ENCODE measurements around the gene MINDY4. TPM values are rescaled to one million over a fixed set of nuclear protein-coding genes. Genes with fewer than 3 reads are reported as not detected.

MINDY4 gene
- total and polyA plus RNA-seq, 8 donors = 8.0 to 56.0 (median 17.4) TPM

GRCh38 chr7:30929686-30930085, 158.5 kb downstream of the MINDY4 start:
- DNase-seq (no peak), ATAC-seq (no peak)
- TF ChIP-seq CTCF (IDR thresholded peaks at IDR 0.05) = no peak
- intact Hi-C loops (cut with DNase I) = no loop called here
- peaks cover 0 to 28% of the 10 kb centered on the region in 2 donors for H3K36me3 ChIP-seq
- H3K9me3 ChIP-seq = peaks cover 0 to 9% of the 10 kb centered on the region in 2 donors
- H3K27me3 ChIP-seq = no peaks in the 10 kb centered on the region
- H3K4me1 ChIP-seq = no peaks in the 10 kb centered on the region
- no peak overlapping the region for H3K4me3 ChIP-seq
- H3K27ac ChIP-seq = no peak overlapping the region

GRCh38 chr7:30930621-30931020, 159.4 kb downstream of the MINDY4 start:
- Histone ChIP-seq H3K4me1 (no peaks in the 10 kb centered on the region), H3K9me3 (peaks cover 0 to 9% of the 10 kb centered on the region in 2 donors), H3K27me3 (no peaks in the 10 kb centered on the region), H3K4me3 (no peak overlapping the region), H3K36me3 (peaks cover 0 to 19% of the 10 kb centered on the region in 2 donors), H3K27ac (no peak overlapping the region)
- DNase-seq = peak in 1 of 4 donors; percentile 41
- no peak for TF ChIP-seq CTCF (IDR thresholded peaks at IDR 0.05)
- no peak for ATAC-seq
- intact Hi-C loops (cut with DNase I) = no loop called here

GRCh38 chr7:30931161-30931928, 160.1 kb downstream of the MINDY4 start:
- intact Hi-C loops (cut with DNase I) = no loop called here
- Histone ChIP-seq H3K4me1 (no peaks in the 10 kb centered on the region), H3K36me3 (peaks cover 0 to 11% of the 10 kb centered on the region in 2 donors), H3K27me3 (no peaks in the 10 kb centered on the region), H3K4me3 (no peak overlapping the region), H3K9me3 (peaks cover 0 to 6% of the 10 kb centered on the region in 2 donors), H3K27ac (peak overlapping the region in 1 of 2 donors; percentile 18)
- DNase-seq (peak in 1 of 4 donors; percentile 56), ATAC-seq (no peak)
- no peak for TF ChIP-seq CTCF (IDR thresholded peaks at IDR 0.05)

GRCh38 chr7:30931929-30932540, 160.8 kb downstream of the MINDY4 start:
- Histone ChIP-seq H3K4me3 (no peak overlapping the region), H3K36me3 (peaks cover 0 to 6% of the 10 kb centered on the region in 2 donors), H3K9me3 (peaks cover 0 to 4% of the 10 kb centered on the region in 2 donors), H3K27ac (peak overlapping the region in 1 of 2 donors; percentile 18), H3K4me1 (no peaks in the 10 kb centered on the region), H3K27me3 (no peaks in the 10 kb centered on the region)
- peak in 1 of 4 donors; percentile 30 for DNase-seq
- TF ChIP-seq CTCF (IDR thresholded peaks at IDR 0.05) = no peak
- intact Hi-C loops (cut with DNase I) = no loop called here
- no peak for ATAC-seq

- TF ChIP-seq CTCF (IDR thresholded peaks at IDR 0.05) = no peak
- no peaks in the 10 kb centered on the region for H3K9me3 ChIP-seq
- peaks cover 0 to under 1% of the 10 kb centered on the region in 2 donors for H3K36me3 ChIP-seq
- no peaks in the 10 kb centered on the region for H3K27me3 ChIP-seq
- DNase-seq (peak in 1 of 4 donors; percentile 41), ATAC-seq (no peak)
- intact Hi-C loops (cut with DNase I) = no loop called here
- H3K4me3 ChIP-seq = no peak overlapping the region
- no peaks in the 10 kb centered on the region for H3K4me1 ChIP-seq
- no peak overlapping the region for H3K27ac ChIP-seq
These were observed 161.3 kb downstream of the MINDY4 start for GRCh38 chr7:30932562-30932961.
